Testis (tissue), 3 donors: Measurements from ENCODE around the gene AADACL2. TPM values are rescaled to one million over a fixed set of nuclear protein-coding genes. Genes with fewer than 3 reads are reported as not detected.

Experiments used
- DNase-seq: peaks from one replicate; pipeline ENCODE4 v3.0.0-alpha.2; 2019
- H3K27ac ChIP-seq, 2 donors: fragments of 200-600 bp; sonication (generic); one replicate each; pipeline ENCODE4 v1.5.1; 2019
- H3K27me3 ChIP-seq: fragments of 200-600 bp; sonication (generic); one replicate; pipeline ENCODE4 v1.5.1; 2019
- H3K36me3 ChIP-seq: fragments of 200-600 bp; sonication (generic); one replicate; pipeline ENCODE4 v1.5.1; 2017; ENCODE audit warnings: low read depth; ENCODE audit errors: missing control alignments
- H3K4me1 ChIP-seq: fragments of 200-600 bp; sonication (generic); one replicate; pipeline ENCODE4 v1.5.1; 2019
- H3K4me3 ChIP-seq, 2 donors: fragments of 200-600 bp; sonication (generic); one replicate each; pipeline ENCODE4 v1.5.1; 2017 to 2019
- H3K9me3 ChIP-seq: fragments of 200-600 bp; sonication (generic); one replicate; pipeline ENCODE4 v1.5.1; 2017
- POLR2A ChIP-seq: fragments of 450-650 bp; IDR thresholded peaks from one replicate; pipeline ENCODE4 v1.6.1; 2017; ENCODE audit warnings: antibody characterized with exemption, mild to moderate bottlenecking, moderate library complexity
- WGBS, 2 donors: methylation state at CpG; one replicate each; pipeline ENCODE4 v1.1.5; 2018; 5-methylcytosine and 5-hydroxymethylcytosine counted together
- intact Hi-C: fragments of 100-400 bp; cut with DNase I; formaldehyde crosslinking; loops from one replicate; pipeline ENCODE4 v1.15.1; 2023; ENCODE audit warnings: low total_unique reads
- polyA plus RNA-seq: library from polyadenylated mRNA; stranded (reverse); fragments of 350-450 nt; fragmentation: Illumina TruSeq; extraction: RNeasy Lipid Tissue Mini Kit (QIAGEN cat#74804); gene quantifications from one replicate; pipeline ENCODE4 v1.2.3, GENCODE V29; 2014; ENCODE audit warnings: low read depth, low replicate concordance; ENCODE audit not compliant: insufficient read depth
- total RNA-seq, 2 donors: library from RNA; depleted of rRNA; stranded (reverse); fragments of >200 nt; gene quantifications; one replicate each; pipeline ENCODE4 v1.2.3, GENCODE V29; 2016
- TF ChIP-seq, protein P1 (sequence below), 3 experiments: fragments of 450-650 bp in 2 of 3; fragments of 200-600 bp in 1 of 3; sonication (generic) in 1 of 3; IDR thresholded peaks; one replicate each; pipeline ENCODE4 v1.5.1; 2016 to 2019; ENCODE audit warnings: antibody characterized with exemption in 3 of 3, mild to moderate bottlenecking in 2 of 3, moderate library complexity in 1 of 3

The AADACL2 gene
- total and polyA plus RNA-seq, 3 donors from 2014 or later, result 0.36 TPM; not detected in 2

DNA sequence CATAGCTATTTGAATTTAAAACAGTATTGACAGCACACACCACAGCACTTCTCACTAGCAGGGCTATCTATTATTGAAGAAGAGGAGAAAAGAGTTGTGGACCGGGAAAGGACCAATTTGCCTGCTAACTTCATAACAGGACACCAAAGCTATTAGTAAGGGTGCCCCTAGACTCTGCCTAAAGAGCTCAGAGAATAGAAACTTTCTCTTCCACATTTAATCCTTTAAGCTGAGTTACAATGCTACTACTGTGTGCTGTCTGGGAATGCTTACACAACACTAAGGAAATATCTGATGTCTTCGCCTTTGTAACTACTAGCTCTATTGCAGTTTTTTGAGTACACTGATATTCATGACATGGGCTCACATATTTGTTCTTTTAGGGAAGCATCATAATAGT is 66.7 kb downstream of the AADACL2 start:
- intact Hi-C loops, result no loop called here
- H3K4me1 ChIP-seq, result no peaks in the 10 kb centered on the region
- H3K4me3 ChIP-seq, result no peak overlapping the region
- H3K36me3 ChIP-seq, result no peaks in the 10 kb centered on the region
- no peak overlapping the region for H3K27ac ChIP-seq
- no peaks in the 10 kb centered on the region for H3K9me3 ChIP-seq
- 92 to 96% methylated on average over 2 of the region's 2 CpGs for WGBS, 2 donors
- TF ChIP-seq POLR2A, result no peak
- TF ChIP-seq, protein P1, sequence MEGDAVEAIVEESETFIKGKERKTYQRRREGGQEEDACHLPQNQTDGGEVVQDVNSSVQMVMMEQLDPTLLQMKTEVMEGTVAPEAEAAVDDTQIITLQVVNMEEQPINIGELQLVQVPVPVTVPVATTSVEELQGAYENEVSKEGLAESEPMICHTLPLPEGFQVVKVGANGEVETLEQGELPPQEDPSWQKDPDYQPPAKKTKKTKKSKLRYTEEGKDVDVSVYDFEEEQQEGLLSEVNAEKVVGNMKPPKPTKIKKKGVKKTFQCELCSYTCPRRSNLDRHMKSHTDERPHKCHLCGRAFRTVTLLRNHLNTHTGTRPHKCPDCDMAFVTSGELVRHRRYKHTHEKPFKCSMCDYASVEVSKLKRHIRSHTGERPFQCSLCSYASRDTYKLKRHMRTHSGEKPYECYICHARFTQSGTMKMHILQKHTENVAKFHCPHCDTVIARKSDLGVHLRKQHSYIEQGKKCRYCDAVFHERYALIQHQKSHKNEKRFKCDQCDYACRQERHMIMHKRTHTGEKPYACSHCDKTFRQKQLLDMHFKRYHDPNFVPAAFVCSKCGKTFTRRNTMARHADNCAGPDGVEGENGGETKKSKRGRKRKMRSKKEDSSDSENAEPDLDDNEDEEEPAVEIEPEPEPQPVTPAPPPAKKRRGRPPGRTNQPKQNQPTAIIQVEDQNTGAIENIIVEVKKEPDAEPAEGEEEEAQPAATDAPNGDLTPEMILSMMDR (IDR thresholded peaks at IDR 0.05), result no peak
- no peak for DNase-seq
- no peaks in the 10 kb centered on the region for H3K27me3 ChIP-seq

DNA sequence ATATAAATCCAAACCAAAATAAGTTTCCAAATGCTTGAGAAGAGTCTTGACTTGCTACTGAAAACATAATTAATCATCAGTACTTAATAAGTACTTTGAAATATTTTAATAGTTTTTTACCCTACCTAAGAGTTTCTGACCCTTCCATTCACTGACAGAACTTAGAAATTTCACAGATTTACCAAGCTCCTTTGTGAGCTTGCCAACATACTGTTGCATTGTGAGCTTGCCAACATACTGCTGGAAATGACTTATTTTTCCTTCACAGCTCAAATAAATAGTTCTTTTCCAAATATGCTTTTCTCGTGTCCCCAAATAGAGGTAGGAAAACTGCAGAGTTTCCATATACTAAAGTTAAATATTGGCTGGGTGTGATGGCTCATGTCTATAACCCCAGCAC is 70.5 kb downstream of the AADACL2 start:
- H3K9me3 ChIP-seq, result no peaks in the 10 kb centered on the region
- WGBS, 2 donors, result 61 to 71% methylated on average over 1 of the region's 1 CpG
- no peak overlapping the region for H3K4me3 ChIP-seq
- H3K36me3 ChIP-seq, result no peaks in the 10 kb centered on the region
- no peak for TF ChIP-seq POLR2A
- TF ChIP-seq, protein P1 (IDR thresholded peaks at IDR 0.05), result no peak
- H3K27me3 ChIP-seq, result no peaks in the 10 kb centered on the region
- H3K27ac ChIP-seq, result no peak overlapping the region
- intact Hi-C loops, result no loop called here
- DNase-seq, result no peak
- H3K4me1 ChIP-seq, result no peaks in the 10 kb centered on the region

DNA sequence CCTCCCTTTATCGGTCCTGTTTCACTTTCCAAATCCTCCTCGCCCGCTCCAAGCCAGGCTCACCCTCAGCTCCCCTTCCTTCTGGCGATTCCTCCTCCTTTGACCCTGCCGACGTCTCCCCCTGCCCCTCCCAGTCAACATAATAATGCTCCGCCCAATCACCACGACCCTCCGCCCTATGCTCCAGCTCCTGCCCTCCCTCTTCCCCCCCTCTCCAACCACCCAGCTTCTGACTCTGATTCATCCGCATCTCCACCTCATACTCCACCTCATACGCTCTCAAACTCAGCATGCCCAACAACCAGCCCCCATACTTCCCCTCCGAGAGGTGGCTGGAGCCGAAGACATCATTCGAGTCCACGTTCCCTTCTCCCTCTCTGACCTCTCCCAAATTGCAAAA is 73.1 kb downstream of the AADACL2 start:
- 60 to 68% methylated on average over 15 of the region's 15 CpGs for WGBS, 2 donors
- Histone ChIP-seq H3K4me3 (no peak overlapping the region), H3K4me1 (no peaks in the 10 kb centered on the region), H3K27ac (no peak overlapping the region), H3K27me3 (no peaks in the 10 kb centered on the region), H3K36me3 (no peaks in the 10 kb centered on the region), H3K9me3 (no peaks in the 10 kb centered on the region)
- intact Hi-C loops, result no loop called here
- TF ChIP-seq, protein P1 (IDR thresholded peaks at IDR 0.05), result no peak
- no peak for TF ChIP-seq POLR2A
- DNase-seq, result no peak

Other genes with a start within 250 kb of the AADACL2 start
- under 1 TPM in 1 of 2 donors, not detected in 1; 0.31 TPM for gene AADAC, start 80.2 kb downstream of the AADACL2 start, total RNA-seq
- gene AADAC, start 80.2 kb downstream of the AADACL2 start, polyA plus RNA-seq, result 0.25 TPM
- under 1 TPM in 1 of 2 donors, not detected in 1; 0.06 TPM for gene SUCNR1, start 139.7 kb downstream of the AADACL2 start, total RNA-seq
- gene SUCNR1, start 139.7 kb downstream of the AADACL2 start, polyA plus RNA-seq, result 0.42 TPM